IMR-90 (cell line): ENCODE results near the gene PEX14. TPM values are rescaled to one million over a fixed set of nuclear protein-coding genes. Genes with fewer than 3 reads are reported as not detected.

Experiments
- CEBPB ChIP-seq: IDR thresholded peaks from 2 replicates; pipeline ENCODE4 v1.6.1; 2012; ENCODE audit warnings: low read depth, low read length, improper control_type of control experiment
- MXI1 ChIP-seq: IDR thresholded peaks from 2 replicates; pipeline ENCODE4 v1.6.1; 2012; ENCODE audit warnings: low read depth, mild to moderate bottlenecking, low read length, moderate library complexity, borderline replicate concordance
- polyA plus RNA-seq, 3 experiments: library from polyadenylated mRNA; depleted of rRNA; stranded (reverse); fragments of >200 nt; gene quantifications; 2 replicates each; pipeline ENCODE4 v1.2.3, GENCODE V29; 2012; ENCODE audit warnings: low replicate concordance in 1 of 3
- total RNA-seq: library from RNA; depleted of rRNA; stranded (reverse); fragments of >200 nt; gene quantifications from 2 replicates; pipeline ENCODE4 v1.2.3, GENCODE V29; 2012
- TF ChIP-seq, protein P1 (sequence below): fragments of 150-350 bp; IDR thresholded peaks from 2 replicates; pipeline ENCODE4 v1.6.1; 2017; ENCODE audit warnings: mild to moderate bottlenecking, antibody characterized with exemption, low read length, low read depth

Gene PEX14
- total and polyA plus RNA-seq, 2 of the 4 experiments (the other 2 are of a cell fraction): 9.5 to 22.5 TPM

DNA sequence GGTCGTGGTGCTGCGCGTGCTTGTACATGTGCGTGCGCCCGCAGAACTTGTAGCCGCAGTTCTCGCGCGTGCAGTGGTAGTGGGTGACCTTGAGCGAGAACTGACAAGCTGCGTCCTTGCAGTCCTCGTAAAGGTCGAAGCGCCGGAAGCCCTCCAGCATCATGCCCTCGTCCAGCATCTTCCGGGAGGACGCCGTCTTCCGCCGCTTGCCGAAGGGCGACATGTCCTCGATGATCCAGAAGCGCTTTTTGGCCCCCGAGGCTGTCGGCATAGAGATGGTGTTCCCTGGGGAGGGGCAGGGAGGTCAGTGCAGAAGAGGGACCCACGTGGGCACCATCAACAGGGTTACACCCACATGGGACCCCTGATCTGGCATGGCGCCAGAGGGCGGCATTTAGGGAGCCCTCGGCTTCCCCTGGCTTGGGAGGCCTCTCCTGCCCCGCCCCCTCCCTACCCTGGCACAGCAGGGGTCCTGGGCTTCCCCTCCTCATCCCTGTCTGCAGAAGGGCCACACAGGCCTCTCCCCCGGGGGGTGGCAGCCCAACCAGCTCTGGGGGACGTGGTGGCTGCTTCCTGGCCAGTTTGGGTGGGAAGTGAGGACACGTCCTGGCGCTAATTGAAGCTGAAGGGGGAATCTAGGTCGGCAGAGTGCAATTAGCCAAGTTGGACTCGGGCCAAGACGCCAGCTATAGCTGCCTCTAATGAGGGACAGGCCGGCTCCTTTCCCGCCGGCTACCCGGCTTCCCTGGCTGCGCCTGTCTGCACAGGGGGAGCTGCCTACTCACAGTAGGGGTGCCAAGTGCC lies 165.2 kb downstream of the PEX14 start (continued):
- TF ChIP-seq MXI1: no peak
- TF ChIP-seq CEBPB: no peak
- TF ChIP-seq, protein P1, sequence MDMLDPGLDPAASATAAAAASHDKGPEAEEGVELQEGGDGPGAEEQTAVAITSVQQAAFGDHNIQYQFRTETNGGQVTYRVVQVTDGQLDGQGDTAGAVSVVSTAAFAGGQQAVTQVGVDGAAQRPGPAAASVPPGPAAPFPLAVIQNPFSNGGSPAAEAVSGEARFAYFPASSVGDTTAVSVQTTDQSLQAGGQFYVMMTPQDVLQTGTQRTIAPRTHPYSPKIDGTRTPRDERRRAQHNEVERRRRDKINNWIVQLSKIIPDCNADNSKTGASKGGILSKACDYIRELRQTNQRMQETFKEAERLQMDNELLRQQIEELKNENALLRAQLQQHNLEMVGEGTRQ: no peak
